Glutamatergic neuron (in vitro differentiated cells): Measurements from ENCODE around the gene SPIN1. TPM values are rescaled to one million over a fixed set of nuclear protein-coding genes. Genes with fewer than 3 reads are reported as not detected.
"Not testable (repeated sequence)": the region's sequence is repeated elsewhere in the genome, so short reads cannot be mapped to it uniquely, and the experiment has no call there.

Source experiments
- DNase-seq: peaks from one replicate; pipeline ENCODE4 v3.0.0; 2022
- H3K27ac Mint-ChIP-seq: one replicate; pipeline ENCODE4 v1.8.0; 2020; ENCODE audit warnings: mild to moderate bottlenecking, mixed read lengths, inconsistent platforms; ENCODE audit not compliant: unreplicated experiment
- H3K27me3 Mint-ChIP-seq: one replicate; pipeline ENCODE4 v1.8.0; 2020; ENCODE audit warnings: mild to moderate bottlenecking, moderate library complexity, mixed read lengths, inconsistent platforms; ENCODE audit not compliant: unreplicated experiment
- H3K36me3 Mint-ChIP-seq: one replicate; pipeline ENCODE4 v1.8.0; 2020; ENCODE audit warnings: mild to moderate bottlenecking, mixed read lengths, inconsistent platforms; ENCODE audit not compliant: unreplicated experiment
- H3K4me1 Mint-ChIP-seq: one replicate; pipeline ENCODE4 v1.8.0; 2020; ENCODE audit warnings: mild to moderate bottlenecking, low read depth, mixed read lengths, inconsistent platforms; ENCODE audit not compliant: unreplicated experiment
- H3K4me3 Mint-ChIP-seq: one replicate; pipeline ENCODE4 v1.8.0; 2020; ENCODE audit warnings: mild to moderate bottlenecking, mixed read lengths, inconsistent platforms; ENCODE audit not compliant: unreplicated experiment
- H3K9me3 Mint-ChIP-seq: one replicate; pipeline ENCODE4 v1.8.0; 2020; ENCODE audit warnings: mild to moderate bottlenecking, moderate library complexity, mixed read lengths, inconsistent platforms; ENCODE audit not compliant: unreplicated experiment
- total RNA-seq: library from RNA; stranded (reverse); fragmentation: NEBNext Ultra II Directional; extraction: Animal tissue kit (Norgen Biotek cat#: 25700); gene quantifications from one replicate; pipeline ENCODE4 v1.2.1, GENCODE V29; 2021; ENCODE audit not compliant: unreplicated experiment
- TF ChIP-seq, protein P1 (sequence below): fragments of 200-600 bp; sonication (generic); IDR thresholded peaks from one replicate; pipeline ENCODE4 v1.5.0; 2021; ENCODE audit not compliant: partially characterized antibody, unreplicated experiment

Gene SPIN1
- total RNA-seq, 1 donor from 2014 or later, result 88.2 TPM

DNA sequence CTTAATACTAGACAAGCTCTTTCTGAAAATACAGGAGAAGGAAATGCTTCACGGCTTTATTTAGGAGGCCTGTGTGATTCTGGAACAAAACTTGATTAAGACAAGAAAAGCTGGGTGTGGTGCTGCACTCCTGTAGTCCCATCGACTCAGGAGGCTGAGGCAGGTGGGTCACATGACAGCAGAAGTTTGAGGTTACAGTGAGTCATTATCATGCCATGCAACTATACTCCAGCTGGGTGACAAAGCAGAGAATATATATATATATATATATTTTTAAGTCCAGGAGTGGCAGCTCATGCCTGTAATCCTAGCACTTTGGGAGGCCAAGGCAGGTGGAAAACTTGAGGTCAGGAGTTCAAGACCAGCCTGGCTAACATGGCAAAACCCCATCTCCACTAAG lies 33.1 kb upstream of the SPIN1 start:
- no peak for DNase-seq
- H3K9me3 Mint-ChIP-seq, result peaks cover 8% of the 10 kb centered on the region
- no peak overlapping the region for H3K27ac Mint-ChIP-seq
- H3K27me3 Mint-ChIP-seq, result no peaks in the 10 kb centered on the region
- peaks cover 5% of the 10 kb centered on the region for H3K36me3 Mint-ChIP-seq
- no peak overlapping the region for H3K4me3 Mint-ChIP-seq
- no peaks in the 10 kb centered on the region for H3K4me1 Mint-ChIP-seq
- TF ChIP-seq, protein P1, sequence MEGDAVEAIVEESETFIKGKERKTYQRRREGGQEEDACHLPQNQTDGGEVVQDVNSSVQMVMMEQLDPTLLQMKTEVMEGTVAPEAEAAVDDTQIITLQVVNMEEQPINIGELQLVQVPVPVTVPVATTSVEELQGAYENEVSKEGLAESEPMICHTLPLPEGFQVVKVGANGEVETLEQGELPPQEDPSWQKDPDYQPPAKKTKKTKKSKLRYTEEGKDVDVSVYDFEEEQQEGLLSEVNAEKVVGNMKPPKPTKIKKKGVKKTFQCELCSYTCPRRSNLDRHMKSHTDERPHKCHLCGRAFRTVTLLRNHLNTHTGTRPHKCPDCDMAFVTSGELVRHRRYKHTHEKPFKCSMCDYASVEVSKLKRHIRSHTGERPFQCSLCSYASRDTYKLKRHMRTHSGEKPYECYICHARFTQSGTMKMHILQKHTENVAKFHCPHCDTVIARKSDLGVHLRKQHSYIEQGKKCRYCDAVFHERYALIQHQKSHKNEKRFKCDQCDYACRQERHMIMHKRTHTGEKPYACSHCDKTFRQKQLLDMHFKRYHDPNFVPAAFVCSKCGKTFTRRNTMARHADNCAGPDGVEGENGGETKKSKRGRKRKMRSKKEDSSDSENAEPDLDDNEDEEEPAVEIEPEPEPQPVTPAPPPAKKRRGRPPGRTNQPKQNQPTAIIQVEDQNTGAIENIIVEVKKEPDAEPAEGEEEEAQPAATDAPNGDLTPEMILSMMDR, result no peak

DNA sequence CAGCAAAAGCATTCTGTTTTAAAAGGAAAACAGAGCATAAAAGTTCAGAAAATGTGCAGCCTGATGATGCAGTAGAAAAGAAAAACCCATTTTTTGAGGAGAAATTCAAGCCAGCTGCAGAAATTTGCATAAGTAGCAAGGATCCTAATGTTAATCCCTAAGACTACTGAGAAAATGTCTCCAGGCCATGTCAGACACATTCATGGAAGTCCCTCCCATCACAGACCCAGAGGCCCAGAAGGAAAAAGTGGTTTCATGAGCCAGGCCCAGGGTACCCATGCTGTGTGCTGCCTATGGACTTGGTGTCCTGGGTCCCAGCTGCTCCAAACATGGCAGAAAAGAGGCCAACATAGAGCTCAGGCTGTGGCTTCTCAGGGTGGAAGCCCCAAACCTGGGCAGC lies 31.0 kb upstream of the SPIN1 start:
- DNase-seq, H3K9me3 Mint-ChIP-seq, H3K36me3 Mint-ChIP-seq, H3K27ac Mint-ChIP-seq, H3K4me1 Mint-ChIP-seq, H3K4me3 Mint-ChIP-seq, H3K27me3 Mint-ChIP-seq: not testable (repeated sequence)

DNA sequence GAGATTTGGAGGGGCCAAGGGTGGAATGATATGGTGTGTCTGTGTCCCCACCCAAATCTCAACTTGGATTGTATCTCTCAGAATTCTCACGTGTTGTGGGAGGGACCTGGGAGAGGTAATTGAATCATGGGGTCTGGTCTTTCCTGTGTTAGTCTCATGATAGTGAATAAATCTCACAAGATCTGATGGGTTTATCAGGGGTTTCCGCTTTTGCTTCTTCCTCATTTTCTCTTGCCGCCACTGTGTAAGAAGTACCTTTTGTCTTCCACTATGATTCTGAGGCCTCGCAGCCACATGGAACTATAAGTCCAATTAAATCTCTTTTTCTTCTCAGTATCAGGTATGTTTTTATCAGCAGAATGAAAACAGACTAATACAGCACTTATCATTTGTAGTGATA lies 29.5 kb upstream of the SPIN1 start:
- Mint-ChIP-seq H3K27ac (no peak overlapping the region), H3K27me3 (peaks cover 2% of the 10 kb centered on the region), H3K36me3 (peaks cover 5% of the 10 kb centered on the region), H3K4me3 (no peak overlapping the region), H3K4me1 (no peaks in the 10 kb centered on the region), H3K9me3 (peaks cover 5% of the 10 kb centered on the region)
- TF ChIP-seq, protein P1, result no peak
- DNase-seq, result no peak

DNA sequence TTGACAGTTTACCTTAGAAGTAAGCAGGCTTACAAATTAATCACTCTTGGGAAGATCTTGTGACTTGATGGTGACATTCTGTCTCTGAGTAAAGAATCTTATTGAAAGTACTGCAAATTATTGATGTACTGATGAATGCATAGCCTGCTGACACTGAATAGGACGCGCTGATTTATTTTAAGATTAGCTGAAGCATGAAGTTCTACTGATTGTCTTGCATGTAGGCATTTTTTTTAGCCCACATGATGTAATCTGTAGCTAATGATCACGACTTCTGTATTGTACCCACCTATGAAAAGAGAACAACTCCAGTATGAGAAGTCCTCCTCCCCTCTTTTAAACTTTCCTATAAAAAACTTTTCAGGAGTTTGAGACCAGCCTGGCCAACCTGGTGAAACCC lies 28.3 kb upstream of the SPIN1 start:
- H3K9me3 Mint-ChIP-seq, result peaks cover 4% of the 10 kb centered on the region
- no peak for DNase-seq
- peaks cover 5% of the 10 kb centered on the region for H3K36me3 Mint-ChIP-seq

DNA sequence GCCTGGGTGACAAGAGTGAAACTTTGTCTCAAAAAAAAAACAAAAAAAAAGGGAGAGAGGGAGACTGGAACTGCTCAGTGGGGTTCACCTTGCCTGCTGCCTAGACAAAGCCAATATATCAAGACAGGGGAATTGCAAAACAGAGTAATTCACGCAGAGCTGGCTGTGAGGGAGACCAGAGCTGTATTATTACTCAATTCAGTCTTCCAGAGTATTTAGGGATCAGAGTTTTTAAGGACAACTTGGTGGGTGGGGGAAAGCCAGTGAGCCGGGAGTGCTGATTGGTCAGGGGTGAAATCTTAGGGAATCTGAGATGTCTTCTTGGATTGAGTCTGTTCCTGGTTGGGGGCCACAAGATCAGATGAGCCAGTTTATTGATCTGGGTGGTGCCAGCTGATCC lies 25.6 kb upstream of the SPIN1 start:
- H3K36me3 Mint-ChIP-seq, result peaks cover 10% of the 10 kb centered on the region
- no peak overlapping the region for H3K27ac Mint-ChIP-seq
- H3K4me3 Mint-ChIP-seq, result no peak overlapping the region
- TF ChIP-seq, protein P1, result no peak
- DNase-seq, result no peak
- H3K9me3 Mint-ChIP-seq, result peaks cover 2% of the 10 kb centered on the region
- peaks cover 2% of the 10 kb centered on the region for H3K27me3 Mint-ChIP-seq
- no peaks in the 10 kb centered on the region for H3K4me1 Mint-ChIP-seq

More for the DNA sequence above, 28.3 kb upstream of the SPIN1 start:
- H3K4me1 Mint-ChIP-seq, result no peaks in the 10 kb centered on the region
- no peak overlapping the region for H3K4me3 Mint-ChIP-seq
- H3K27me3 Mint-ChIP-seq, result peaks cover 2% of the 10 kb centered on the region
- no peak overlapping the region for H3K27ac Mint-ChIP-seq
- TF ChIP-seq, protein P1, result no peak

DNA sequence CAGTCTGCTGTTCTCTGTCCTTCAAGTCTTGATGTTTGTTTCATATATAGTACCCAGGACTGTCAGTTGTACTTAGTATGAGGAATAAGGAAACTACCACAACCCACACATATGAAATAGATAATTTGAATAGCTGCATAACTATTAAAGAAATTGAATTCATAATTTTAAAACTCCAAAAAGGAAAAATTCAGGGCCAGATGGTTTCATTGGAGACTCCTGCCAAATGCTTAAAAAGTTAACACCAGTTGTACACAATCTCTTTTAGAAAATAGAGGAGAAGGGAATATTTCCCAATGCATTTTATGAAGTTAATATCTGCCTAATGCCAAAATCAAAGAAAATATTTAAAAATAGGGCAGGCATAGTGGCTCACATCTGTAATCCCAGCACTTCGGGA lies 24.6 kb upstream of the SPIN1 start:
- Mint-ChIP-seq H3K4me1 (no peaks in the 10 kb centered on the region), H3K27me3 (peaks cover 2% of the 10 kb centered on the region), H3K36me3 (peaks cover 10% of the 10 kb centered on the region), H3K4me3 (no peak overlapping the region), H3K9me3 (peaks cover 2% of the 10 kb centered on the region), H3K27ac (no peak overlapping the region)
- TF ChIP-seq, protein P1, result no peak
- no peak for DNase-seq
